GM21367 (cell line): ENCODE data around the gene EGLN3.

Source experiments
- ATAC-seq: cut with Tn5 transposase; IDR thresholded peaks from one replicate; pipeline ENCODE4 v1.9.1; 2021; ENCODE audit not compliant: unreplicated experiment

Gene EGLN3

DNA sequence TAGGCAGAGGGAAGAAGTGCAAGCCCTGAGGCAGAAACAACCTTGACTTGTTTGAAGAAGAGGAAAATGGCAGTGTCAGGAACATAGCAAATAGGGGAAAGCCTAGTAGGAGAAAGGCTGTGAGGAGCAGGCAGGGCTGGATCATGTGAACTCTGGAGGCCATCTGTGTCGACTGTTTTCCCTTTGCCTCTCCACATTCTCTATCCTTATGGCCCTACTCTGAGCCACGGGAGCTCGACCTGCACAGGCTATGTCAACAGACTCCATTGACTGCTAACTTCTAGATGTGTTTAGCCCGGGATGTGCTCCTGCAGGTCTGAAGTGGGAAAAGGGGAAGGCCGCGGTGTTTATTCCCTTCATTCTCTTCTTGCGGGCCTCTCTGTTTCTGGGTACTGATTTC, 35.2 kb downstream of the EGLN3 start:
- ATAC-seq: no peak

DNA sequence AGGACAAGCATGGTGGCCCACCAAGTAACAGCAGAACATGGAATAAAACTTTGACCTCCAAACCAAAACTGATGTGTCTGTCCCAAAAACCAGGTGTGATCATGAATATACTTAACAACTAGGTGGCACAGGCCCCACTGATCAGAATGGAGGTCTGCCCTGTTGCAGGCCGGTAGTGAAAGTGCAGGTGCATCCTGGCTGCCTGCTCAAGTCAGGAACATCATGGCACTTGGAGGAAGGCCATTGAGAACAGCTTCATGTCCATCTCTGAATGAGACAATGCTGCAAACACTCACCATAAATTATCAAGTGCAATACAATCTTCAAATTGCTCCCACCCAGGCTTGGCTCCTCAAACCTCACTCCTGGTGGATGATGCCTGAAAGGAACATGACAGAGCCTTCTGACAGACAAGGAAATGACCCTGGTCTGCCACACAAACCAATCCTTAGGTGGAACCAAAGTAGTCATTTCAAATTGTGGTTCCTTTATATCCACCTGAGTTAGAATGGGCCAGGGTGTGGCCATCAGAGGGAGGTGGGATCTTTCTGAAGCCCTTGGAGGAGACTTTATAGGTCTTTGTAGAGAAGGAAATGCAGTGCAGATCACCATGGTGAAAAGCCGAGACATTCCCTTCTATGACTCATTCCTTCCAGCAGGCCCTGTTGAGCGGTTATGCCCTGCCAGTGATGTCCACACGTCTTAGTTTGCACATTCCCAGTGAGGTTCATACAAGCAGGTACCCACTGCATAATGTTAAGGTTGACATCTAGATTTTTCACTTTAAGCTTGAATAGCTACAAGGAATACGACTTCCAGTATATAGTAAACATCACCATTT, 36.0 kb downstream of the EGLN3 start:
- no peak for ATAC-seq

DNA sequence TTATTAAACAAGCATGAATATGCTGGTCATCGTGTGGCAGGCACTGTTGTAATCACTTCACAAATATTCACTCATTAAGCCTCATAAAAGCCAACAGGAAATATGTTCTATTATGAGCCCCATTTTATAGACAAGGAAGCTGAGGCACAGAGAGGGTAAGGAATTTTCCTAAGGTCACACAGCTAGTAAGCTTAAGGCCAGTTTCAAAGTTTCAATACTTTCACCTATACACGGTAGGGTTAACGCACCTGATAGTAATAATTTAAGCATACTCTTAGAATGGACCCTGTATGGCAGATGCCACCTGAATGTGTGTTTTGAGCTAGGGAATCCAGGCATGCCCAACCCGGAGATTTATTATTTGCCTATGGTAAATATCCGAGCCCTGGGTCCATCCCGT, 39.8 kb downstream of the EGLN3 start:
- ATAC-seq: no peak

DNA sequence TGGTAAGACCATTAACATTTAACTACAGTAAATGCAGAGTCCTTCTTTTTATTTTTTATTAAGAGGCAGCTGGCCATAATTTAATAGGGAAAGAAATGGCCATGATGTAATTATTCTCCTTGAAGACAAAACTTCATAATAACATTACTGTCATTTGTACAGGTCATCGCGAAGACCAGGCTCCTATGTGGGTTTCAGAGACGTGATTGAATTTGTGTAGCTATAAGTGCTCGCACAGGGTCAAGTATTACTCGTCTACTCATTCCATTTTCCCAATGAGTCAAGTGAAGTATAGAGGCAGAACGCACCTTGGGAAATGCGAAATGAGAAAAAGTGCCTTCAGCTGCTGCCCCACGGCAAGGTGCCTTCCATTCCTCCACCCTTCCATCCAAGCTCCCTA, 40.4 kb downstream of the EGLN3 start:
- ATAC-seq: no peak

DNA sequence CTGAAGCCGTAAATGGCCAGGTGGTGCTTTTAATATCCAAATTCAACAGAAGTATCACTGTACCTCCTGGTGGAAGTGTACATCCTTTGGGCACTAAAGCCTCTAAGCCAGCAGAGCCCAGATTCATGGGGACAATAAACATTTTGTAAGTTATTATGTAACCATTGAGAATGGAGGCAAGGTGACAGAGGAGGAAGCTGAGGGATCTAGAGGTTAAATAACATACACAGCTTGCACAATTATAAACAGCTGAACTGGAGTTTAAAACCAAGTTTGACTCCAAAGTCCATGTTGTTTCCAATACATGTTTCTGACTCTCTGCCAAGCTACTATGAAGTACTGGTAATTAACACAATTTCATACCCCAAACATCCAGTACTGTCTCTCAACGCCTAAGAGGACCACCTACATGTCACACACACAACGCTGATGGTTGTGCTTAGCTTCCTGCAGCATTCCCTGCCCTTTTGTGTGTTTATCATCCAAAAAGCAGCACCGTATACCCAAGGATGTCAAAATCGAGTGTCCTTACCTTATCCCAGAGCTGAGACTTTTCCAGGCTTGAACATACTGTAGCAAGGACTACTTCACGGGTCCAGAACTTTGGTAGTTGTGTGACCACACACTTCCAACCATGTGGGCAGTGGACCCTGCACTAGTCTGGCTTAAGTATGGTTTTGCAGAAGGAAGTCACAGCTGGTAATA, 41.3 kb downstream of the EGLN3 start:
- no peak for ATAC-seq

DNA sequence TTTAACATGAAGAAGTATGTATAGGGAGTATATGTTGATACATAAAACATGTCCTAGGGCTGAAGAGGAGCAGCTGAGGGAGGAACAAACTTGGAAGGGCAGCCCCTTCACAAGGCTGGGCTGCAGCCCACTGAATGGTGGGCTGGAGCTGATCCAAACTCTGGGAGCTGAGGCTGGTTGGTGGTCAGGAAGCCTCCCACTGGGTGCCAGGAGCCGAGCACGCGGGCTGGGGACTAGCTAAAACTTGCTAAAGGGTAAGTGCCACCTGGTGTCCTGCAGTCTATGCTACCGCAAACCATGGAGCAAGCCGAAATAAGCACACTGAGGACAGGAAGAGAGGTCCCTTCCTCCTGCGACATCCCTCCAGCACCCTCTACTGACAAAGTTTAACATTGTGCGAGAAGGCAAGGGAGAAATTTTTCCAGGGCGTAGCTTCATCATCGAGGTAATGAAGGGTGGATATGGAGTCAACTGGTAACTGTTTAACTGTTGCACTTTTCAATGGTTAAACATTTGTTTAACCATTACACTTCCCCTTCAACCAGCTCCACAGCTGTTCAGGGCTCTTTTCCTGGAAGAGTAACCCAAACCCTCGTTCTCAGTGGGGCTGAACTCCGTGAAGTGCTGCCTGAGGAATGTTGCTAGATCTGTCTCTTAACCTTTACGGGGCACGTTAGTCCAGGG, 42.2 kb downstream of the EGLN3 start:
- ATAC-seq: no peak

DNA sequence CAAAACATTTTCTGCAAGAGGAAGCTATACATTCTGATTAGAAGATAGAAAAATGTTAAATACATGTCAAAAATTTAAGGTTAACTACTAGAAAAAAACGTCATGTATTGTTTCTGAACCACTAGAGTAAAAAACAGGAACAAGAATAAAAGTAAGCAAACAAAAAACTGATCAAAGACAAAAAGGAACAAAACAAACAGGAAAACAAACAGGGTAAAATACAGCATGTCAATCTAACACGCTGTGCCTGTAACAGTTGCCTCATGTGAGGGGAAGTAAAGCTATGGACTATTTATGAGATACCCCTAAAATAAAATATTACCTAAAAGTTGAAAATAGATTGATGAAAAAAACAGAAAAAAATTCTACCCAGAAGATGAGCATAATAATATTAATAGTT, 43.9 kb downstream of the EGLN3 start:
- ATAC-seq: no peak

DNA sequence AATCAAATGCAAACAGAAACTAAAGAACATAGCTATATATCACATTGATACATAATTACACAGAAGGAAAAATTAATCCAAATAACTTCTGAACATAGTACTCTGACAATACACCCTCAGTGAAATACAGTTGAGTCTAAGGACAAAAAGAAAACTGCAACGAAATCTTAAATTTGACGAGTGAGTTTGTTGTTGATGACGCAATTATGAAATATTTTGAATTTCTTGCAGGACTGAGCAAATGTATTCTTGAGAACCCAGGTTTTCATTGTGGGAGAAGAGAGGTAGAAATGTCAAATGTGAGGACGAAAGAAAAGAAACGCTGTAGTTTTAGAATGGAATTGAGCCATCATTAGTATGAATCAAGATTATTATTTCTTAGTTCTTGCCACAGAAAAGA, 46.3 kb downstream of the EGLN3 start:
- ATAC-seq: no peak

DNA sequence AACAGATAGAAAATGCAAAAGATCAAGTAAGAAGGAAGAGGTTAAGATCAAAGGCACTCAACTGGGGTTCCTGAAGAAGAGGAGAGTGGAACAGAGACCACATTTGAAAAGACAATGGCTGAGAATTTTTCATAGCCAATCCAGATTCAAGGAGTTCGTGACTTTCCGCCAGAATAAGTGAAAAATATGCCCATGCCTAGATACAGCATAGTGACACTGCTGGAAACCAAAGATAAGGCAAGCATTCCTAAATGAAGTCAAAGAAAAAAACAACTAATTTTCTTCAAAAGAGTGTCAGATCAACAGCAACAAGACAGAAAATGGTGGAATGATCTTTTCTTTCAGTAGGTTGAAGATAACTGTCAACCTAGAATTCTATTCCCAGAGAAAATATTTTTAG, 47.5 kb downstream of the EGLN3 start:
- no peak for ATAC-seq

DNA sequence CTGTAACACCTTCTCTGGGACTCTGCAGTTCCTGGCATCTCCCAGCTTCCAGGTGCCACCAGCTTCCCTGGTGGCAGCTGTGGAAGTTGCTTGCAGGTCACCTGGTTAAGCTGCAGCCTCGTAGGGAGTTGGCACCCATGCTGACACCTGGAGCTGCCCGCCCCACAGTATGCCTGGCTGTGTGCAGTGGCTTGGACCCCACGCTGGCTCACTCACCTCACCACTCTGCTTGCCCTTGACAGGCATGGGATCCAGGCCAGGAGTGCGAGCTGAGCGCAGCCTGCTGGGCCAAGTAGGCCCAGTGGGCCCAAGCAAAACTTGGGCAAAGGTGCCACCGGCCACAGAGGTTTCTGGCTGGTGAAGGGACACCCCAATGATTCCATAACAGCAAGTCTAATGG, 48.5 kb downstream of the EGLN3 start:
- ATAC-seq: no peak

DNA sequence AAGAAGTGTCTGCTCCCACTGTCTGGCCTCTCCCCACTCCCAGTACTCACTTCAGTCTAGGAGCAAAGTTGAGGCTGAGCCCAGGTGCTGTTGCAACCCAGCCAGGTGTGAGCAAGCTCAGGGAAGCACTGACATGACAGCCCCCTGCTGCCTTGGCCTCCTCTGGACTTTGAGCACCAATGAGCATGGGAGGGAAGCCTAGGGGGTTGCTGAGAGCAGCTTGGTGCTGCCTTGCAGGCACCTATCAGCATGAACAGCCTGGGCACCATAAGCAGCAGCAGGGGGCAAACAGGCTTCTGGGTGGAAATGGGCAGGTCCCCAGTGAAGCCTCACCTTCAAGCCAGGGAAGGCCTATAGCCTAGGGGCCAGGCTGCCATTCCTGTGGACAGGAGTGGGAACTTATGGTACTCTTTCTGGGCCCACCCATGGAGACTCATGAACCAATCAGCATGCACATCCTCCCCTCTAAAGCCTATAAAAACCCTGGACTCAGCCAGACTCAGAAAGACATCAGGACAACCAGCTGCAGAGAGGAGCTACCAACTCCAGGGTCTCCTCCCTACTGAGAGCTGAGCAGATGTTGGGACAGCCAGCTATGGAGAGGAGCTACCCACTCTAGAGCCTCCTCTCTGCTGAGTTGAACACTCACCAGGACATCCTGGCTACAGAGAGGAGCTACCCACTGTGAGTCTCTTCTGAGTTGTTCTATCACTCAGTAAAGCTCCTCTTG, 49.3 kb downstream of the EGLN3 start:
- ATAC-seq: no peak

DNA sequence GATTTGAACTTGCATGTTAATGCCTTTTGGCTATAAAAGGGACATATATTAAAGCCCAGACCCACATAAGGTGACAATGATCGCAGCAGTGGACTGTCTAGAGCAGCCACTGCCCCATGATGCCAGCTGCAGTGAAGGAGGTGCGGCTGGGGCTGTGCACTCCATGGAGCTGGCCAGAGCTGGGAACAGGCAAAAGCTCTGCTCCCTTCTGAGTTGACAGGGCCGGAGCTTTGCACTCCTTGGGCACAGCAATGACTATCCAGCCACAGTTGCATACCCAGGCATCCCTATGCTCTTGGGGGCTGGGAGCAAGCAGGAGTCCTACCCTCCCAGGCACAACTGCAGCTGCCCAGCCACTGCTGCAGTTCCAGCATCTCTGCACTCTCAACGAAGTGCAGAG, 50.2 kb downstream of the EGLN3 start:
- no peak for ATAC-seq

DNA sequence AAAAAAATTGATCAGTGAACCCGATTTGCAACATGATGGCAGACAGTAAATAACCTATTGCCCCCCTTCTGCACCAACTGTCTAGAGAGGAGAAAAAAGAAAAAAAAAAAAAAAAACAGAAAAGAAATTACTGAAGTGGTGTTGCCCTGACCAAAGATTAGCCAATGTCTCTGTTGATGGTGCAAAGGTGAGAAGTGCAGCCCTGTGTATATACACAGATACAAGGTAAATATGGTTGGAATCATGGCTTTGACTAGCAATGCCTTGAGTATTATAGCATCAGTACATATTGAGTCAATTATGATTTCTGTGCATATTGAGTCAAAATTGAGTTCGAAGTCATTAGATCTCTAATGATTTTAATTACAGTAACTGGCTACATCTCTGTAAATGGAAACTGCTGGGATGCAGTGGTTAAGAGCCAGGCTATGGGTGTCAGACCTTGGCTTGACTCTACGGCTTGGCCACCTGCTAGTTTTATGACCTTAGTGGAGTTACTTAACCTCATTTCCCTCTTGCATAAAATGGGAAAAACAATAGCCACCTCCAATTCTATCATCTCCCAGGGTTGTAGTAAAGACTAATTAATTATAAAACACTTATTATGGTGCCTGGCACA, 51.0 kb downstream of the EGLN3 start:
- ATAC-seq: no peak

DNA sequence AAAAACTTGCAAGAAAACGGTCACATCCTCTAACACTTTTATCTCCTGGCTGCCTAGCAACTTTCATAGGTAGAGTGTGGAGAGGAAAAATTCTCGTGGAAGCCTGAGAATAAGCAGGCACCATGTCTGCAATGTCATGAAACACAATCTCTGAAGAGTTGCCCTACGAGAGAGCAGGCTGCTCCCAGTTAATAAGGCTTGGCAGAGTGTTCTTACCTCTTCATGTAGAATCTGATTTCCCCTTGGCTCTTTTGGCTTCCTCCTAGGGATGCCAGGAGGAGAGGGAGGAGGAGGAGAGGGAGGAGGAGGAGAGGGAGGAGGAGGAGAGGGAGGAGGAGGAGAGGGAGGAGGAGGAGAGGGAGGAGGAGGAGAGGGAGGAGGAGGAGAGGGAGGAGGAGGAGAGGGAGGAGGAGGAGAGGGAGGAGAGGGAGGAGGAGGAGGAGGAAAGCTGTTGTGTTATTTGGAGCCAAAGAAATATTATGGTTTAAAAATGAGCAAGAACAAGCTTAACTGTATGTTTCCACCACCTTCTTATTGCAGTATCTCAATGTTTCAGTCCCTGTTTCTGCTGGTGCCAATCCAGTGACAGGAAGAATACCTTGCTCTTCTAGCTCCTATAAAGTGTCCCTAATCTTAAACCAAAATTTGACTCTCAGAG, 52.9 kb downstream of the EGLN3 start:
- no peak for ATAC-seq

DNA sequence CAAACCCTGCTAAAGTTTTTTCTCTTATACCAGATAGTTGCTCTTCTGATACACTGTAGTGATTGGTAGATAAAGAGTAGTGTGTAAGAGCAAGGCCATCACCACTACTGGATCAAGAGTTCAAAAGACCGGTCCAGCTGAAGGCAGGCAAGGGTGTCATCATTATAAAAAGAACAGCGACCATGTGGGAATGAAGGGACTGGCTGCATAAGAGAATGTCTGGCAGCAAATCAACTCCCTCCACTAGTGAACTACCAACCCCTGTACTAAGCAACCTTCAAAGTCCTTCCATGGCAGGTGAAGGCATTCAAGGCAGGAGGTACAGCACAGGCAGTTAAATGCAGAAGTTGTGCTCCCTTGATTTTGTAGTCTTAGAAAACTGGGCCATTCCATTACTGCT, 53.5 kb downstream of the EGLN3 start:
- ATAC-seq: no peak

DNA sequence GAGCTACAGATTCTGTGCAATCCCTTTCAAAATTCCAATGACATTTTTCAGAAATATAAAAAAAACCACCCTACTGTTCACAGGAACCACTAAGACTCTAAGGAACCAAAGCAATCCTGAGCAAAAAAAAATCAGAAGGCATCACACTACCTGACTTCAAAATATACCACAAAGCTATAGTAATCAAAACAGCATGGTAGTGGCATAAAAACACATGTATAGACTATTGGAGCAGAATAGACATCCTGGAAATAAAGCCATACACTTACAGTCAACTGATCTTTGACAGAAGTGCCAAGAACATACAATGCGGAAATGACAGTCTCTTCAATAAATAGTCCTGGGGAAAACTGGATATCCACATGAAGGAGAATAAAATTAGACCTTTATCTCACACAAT, 56.5 kb downstream of the EGLN3 start:
- no peak for ATAC-seq

DNA sequence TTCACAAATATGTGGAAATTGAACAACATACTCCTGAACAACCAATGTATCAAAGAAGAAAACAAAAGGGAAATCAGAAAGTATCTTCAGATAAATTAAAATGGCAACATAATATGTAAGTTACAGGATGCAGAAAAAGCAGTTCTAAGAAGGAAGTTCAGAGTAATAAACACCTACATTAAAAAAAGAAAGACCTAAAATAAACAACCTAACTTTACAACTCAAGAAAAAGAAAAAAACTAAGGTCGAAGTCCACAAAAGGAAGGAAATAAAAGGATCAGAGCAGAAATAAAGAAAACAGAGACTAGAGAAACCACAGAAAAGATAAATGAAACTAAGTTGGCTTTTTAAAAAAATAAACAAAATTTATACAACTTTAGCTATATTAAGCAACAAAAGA, 59.2 kb downstream of the EGLN3 start:
- no peak for ATAC-seq

DNA sequence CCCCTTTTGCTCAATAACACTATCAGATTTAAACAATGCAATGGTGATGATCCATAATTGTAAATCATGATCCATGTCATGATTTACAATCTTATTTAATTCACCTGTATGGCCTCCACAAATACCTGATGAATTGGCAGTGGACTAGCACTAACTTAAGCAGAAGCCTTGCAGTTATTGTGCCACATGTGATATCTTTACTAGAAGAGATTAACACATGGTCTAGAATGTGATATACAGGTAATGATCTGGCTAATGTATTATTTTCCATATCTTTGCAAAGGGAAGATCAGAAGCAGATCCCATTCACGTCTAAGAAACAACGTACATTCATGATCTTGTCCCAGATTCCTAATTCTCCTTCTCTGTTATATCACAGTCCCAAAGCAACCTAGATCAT, 66.0 kb downstream of the EGLN3 start:
- ATAC-seq: no peak

DNA sequence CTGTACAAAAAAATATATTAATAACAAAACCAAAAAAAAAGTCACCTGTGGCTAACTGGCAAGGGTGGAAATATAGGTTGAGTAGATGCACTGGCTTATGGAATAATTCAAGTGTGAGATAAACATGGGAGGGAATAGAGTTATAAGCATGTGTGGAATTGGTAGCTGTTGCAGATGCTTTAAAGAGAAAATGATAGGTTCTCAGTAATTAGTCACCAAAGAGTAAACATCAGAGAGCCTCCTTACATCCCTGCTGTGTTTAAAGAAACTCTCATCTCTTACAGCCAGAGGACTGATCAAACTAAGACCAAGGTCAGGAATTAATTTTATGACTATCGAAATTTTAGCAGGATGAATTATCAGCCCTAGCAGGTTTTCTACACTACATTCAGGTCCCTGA, 70.5 kb downstream of the EGLN3 start:
- no peak for ATAC-seq

DNA sequence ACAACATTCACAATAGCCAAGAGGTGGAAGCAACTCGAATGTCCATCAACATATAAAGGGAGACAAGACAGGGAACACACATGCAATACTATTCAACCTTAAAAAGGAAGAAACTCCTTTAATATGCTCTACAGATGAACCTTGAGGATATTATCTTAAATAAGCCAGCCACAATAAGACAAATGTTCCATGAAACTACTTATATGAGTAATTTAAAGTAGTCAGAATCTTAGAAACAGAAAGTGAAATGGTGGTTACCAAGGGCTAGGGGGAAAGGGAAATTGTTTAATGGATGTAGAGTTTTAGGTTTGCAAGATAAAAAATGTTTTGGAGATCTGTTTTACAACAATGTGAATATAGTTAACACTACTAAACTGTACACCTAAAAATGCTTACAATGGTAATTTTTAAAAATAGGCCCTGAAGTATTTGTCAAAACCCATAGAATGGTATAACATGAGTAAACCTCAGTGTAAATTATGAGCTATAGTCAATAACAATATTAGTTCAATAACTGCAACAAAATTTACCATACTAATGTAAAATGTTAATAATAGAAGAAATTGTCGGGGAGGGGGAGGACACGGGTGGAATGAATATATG, 71.1 kb downstream of the EGLN3 start:
- no peak for ATAC-seq
